GM21526 (cell line): ENCODE measurements around the gene CACNA2D3.

Source experiments
- ATAC-seq: cut with Tn5 transposase; IDR thresholded peaks from one replicate; pipeline ENCODE4 v1.9.1; 2021; ENCODE audit warnings: moderate library complexity; ENCODE audit not compliant: unreplicated experiment, low FRiP score

The CACNA2D3 gene

GRCh38 chr3:54515441-54516213 lies 393.3 kb downstream of the CACNA2D3 start:
- ATAC-seq: no peak

- no peak for ATAC-seq
These were observed 395.1 kb downstream of the CACNA2D3 start for GRCh38 chr3:54517424-54517823.

- ATAC-seq: no peak
These were observed 395.8 kb downstream of the CACNA2D3 start for GRCh38 chr3:54518011-54518675.

GRCh38 chr3:54519493-54519892 lies 397.1 kb downstream of the CACNA2D3 start:
- ATAC-seq: no peak

GRCh38 chr3:54520060-54520459 lies 397.7 kb downstream of the CACNA2D3 start:
- no peak for ATAC-seq

GRCh38 chr3:54527521-54527920 lies 405.2 kb downstream of the CACNA2D3 start:
- ATAC-seq: no peak

- ATAC-seq: no peak
These were observed 405.6 kb downstream of the CACNA2D3 start for GRCh38 chr3:54527953-54528352.

- ATAC-seq: no peak
These were observed 406.3 kb downstream of the CACNA2D3 start for GRCh38 chr3:54528668-54529067.

- no peak for ATAC-seq
These were observed 407.7 kb downstream of the CACNA2D3 start for GRCh38 chr3:54530091-54530490.

- no peak for ATAC-seq
These were observed 408.6 kb downstream of the CACNA2D3 start for GRCh38 chr3:54530944-54531343.

- no peak for ATAC-seq
These were observed 409.4 kb downstream of the CACNA2D3 start for GRCh38 chr3:54531741-54532140.

- no peak for ATAC-seq
These were observed 411.5 kb downstream of the CACNA2D3 start for GRCh38 chr3:54533856-54534255.

- ATAC-seq: no peak
These were observed 413.3 kb downstream of the CACNA2D3 start for GRCh38 chr3:54535619-54536018.

GRCh38 chr3:54536450-54536849 lies 414.1 kb downstream of the CACNA2D3 start:
- no peak for ATAC-seq

- no peak for ATAC-seq
These were observed 415.2 kb downstream of the CACNA2D3 start for GRCh38 chr3:54537506-54537905.

GRCh38 chr3:54538346-54538745 lies 416.0 kb downstream of the CACNA2D3 start:
- ATAC-seq: no peak

GRCh38 chr3:54541369-54541768 lies 419.0 kb downstream of the CACNA2D3 start:
- ATAC-seq: no peak

- ATAC-seq: no peak
These were observed 421.1 kb downstream of the CACNA2D3 start for GRCh38 chr3:54543446-54543845.

- ATAC-seq: no peak
These were observed 424.7 kb downstream of the CACNA2D3 start for GRCh38 chr3:54547051-54547450.

- ATAC-seq: no peak
These were observed 425.5 kb downstream of the CACNA2D3 start for GRCh38 chr3:54547846-54548245.

GRCh38 chr3:54549607-54550220 lies 427.4 kb downstream of the CACNA2D3 start:
- ATAC-seq: no peak
